DOHH2 (cell line): ENCODE measurements around the gene ALDH4A1.

Experiments used
- H3F3A ChIP-seq: fragments of 200-600 bp; sonication (generic), shearing (Covaris generic); 2 replicates; pipeline ENCODE4 v1.6.0; 2016; ENCODE audit warnings: antibody characterized with exemption, mild to moderate bottlenecking; ENCODE audit not compliant: control insufficient read depth, insufficient read depth
- H3K27ac ChIP-seq: fragments of 200-600 bp; sonication (generic); 2 replicates; pipeline ENCODE4 v1.5.1; 2014; ENCODE audit warnings: low read depth, mild to moderate bottlenecking, low read length, moderate library complexity
- H3K27me3 ChIP-seq: fragments of 200-600 bp; sonication (generic); 2 replicates; pipeline ENCODE4 v1.6.1; 2014; ENCODE audit warnings: mild to moderate bottlenecking, low read length, mixed read lengths; ENCODE audit not compliant: control insufficient read depth
- H3K36me3 ChIP-seq: fragments of 200-600 bp; sonication (generic); 2 replicates; pipeline ENCODE4 v1.6.1; 2014; ENCODE audit warnings: mild to moderate bottlenecking, low read length, moderate library complexity, mixed read lengths; ENCODE audit not compliant: control insufficient read depth
- H3K4me1 ChIP-seq: fragments of 200-600 bp; sonication (generic); 2 replicates; pipeline ENCODE4 v1.6.1; 2014; ENCODE audit warnings: mild to moderate bottlenecking, low read length, mixed read lengths; ENCODE audit not compliant: control insufficient read depth
- H3K4me2 ChIP-seq: fragments of 200-600 bp; sonication (generic); 2 replicates; pipeline ENCODE4 v1.6.0; 2014; ENCODE audit warnings: mild to moderate bottlenecking, low read length, moderate library complexity
- H3K4me3 ChIP-seq: fragments of 200-600 bp; sonication (generic); 2 replicates; pipeline ENCODE4 v1.5.1; 2014; ENCODE audit warnings: mild to moderate bottlenecking, low read length, mixed read lengths
- H3K79me2 ChIP-seq: fragments of 200-600 bp; sonication (generic); 2 replicates; pipeline ENCODE4 v1.6.1; 2014; ENCODE audit warnings: mild to moderate bottlenecking, low read length, mixed read lengths; ENCODE audit not compliant: control insufficient read depth
- H3K9me2 ChIP-seq: fragments of 200-600 bp; sonication (generic); replicated peaks from 2 replicates; pipeline ENCODE4 v1.6.1; 2014; ENCODE audit warnings: mild to moderate bottlenecking, low read length, mixed read lengths; ENCODE audit not compliant: control insufficient read depth
- H3K9me3 ChIP-seq: fragments of 200-600 bp; sonication (generic); 2 replicates; pipeline ENCODE4 v1.6.1; 2014; ENCODE audit warnings: antibody characterized with exemption, low read length, mixed read lengths; ENCODE audit not compliant: control insufficient read depth, insufficient read depth
- H4K20me1 ChIP-seq: fragments of 200-600 bp; sonication (generic); 2 replicates; pipeline ENCODE4 v1.6.0; 2014; ENCODE audit warnings: low read depth, mild to moderate bottlenecking, antibody characterized with exemption, low read length, moderate library complexity; ENCODE audit not compliant: control insufficient read depth, insufficient read depth
- EZH2phosphoT487 ChIP-seq: fragments of 200-600 bp; sonication (generic); IDR thresholded peaks from 2 replicates; pipeline ENCODE4 v1.6.1; 2017; ENCODE audit warnings: borderline replicate concordance, mild to moderate bottlenecking, antibody characterized with exemption, low read length, moderate library complexity, mixed read lengths
- TF ChIP-seq, protein P1 (sequence below): fragments of 200-600 bp; sonication (generic); IDR thresholded peaks from one replicate; pipeline ENCODE4 v1.5.1; 2014; ENCODE audit warnings: antibody characterized with exemption, mild to moderate bottlenecking, low read depth, low read length; ENCODE audit not compliant: poor library complexity, severe bottlenecking

ALDH4A1 gene

GRCh38 chr1:18879791-18880309 lies 22.5 kb downstream of the ALDH4A1 start:
- Histone ChIP-seq H3K9me2 (no peaks in the 10 kb centered on the region), H3K4me1 (no peaks in the 10 kb centered on the region), H3K27me3 (no peaks in the 10 kb centered on the region), H3K36me3 (no peaks in the 10 kb centered on the region), H3K9me3 (no peaks in the 10 kb centered on the region), H3K4me3 (no peak overlapping the region), H3K27ac (no peak overlapping the region), H3K79me2 (no peaks in the 10 kb centered on the region), H3K4me2 (no peak overlapping the region), H3F3A (no peaks in the 10 kb centered on the region), H4K20me1 (no peaks in the 10 kb centered on the region; the same call in 1 of the 2 replicates)
- TF ChIP-seq, protein P1, sequence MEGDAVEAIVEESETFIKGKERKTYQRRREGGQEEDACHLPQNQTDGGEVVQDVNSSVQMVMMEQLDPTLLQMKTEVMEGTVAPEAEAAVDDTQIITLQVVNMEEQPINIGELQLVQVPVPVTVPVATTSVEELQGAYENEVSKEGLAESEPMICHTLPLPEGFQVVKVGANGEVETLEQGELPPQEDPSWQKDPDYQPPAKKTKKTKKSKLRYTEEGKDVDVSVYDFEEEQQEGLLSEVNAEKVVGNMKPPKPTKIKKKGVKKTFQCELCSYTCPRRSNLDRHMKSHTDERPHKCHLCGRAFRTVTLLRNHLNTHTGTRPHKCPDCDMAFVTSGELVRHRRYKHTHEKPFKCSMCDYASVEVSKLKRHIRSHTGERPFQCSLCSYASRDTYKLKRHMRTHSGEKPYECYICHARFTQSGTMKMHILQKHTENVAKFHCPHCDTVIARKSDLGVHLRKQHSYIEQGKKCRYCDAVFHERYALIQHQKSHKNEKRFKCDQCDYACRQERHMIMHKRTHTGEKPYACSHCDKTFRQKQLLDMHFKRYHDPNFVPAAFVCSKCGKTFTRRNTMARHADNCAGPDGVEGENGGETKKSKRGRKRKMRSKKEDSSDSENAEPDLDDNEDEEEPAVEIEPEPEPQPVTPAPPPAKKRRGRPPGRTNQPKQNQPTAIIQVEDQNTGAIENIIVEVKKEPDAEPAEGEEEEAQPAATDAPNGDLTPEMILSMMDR = no peak
- TF ChIP-seq EZH2phosphoT487 = no peak

- Histone ChIP-seq H3K4me3 (no peak overlapping the region), H4K20me1 (no peaks in the 10 kb centered on the region), H3K4me1 (no peaks in the 10 kb centered on the region), H3K4me2 (no peak overlapping the region), H3K27ac (no peak overlapping the region), H3K36me3 (no peaks in the 10 kb centered on the region), H3F3A (no peaks in the 10 kb centered on the region), H3K9me3 (no peaks in the 10 kb centered on the region), H3K27me3 (no peaks in the 10 kb centered on the region), H3K79me2 (no peaks in the 10 kb centered on the region), H3K9me2 (no peaks in the 10 kb centered on the region)
- no peak for TF ChIP-seq EZH2phosphoT487
- TF ChIP-seq, protein P1 = no peak
Observed at GRCh38 chr1:18879215-18879790, 23.1 kb downstream of the ALDH4A1 start.

- no peaks in the 10 kb centered on the region for H3K36me3 ChIP-seq
- no peak overlapping the region for H3K27ac ChIP-seq
- no peaks in the 10 kb centered on the region for H3F3A ChIP-seq
- no peaks in the 10 kb centered on the region for H4K20me1 ChIP-seq
- no peaks in the 10 kb centered on the region for H3K9me3 ChIP-seq
- no peaks in the 10 kb centered on the region for H3K9me2 ChIP-seq
- H3K27me3 ChIP-seq = no peaks in the 10 kb centered on the region
- no peaks in the 10 kb centered on the region for H3K79me2 ChIP-seq
- H3K4me3 ChIP-seq = no peak overlapping the region
- no peak for TF ChIP-seq EZH2phosphoT487
- TF ChIP-seq, protein P1 = no peak
- no peaks in the 10 kb centered on the region for H3K4me1 ChIP-seq
- H3K4me2 ChIP-seq = no peak overlapping the region
Observed at GRCh38 chr1:18878538-18879214, 23.7 kb downstream of the ALDH4A1 start.
